A549 (cell line): ENCODE data around the gene RELT.

Experiments
- EP300 ChIP-seq, 2 experiments: fragments of >200 bp; sonication (Bioruptor Twin); formaldehyde crosslinking; IDR thresholded peaks; 2 replicates in 1 of 2; 3 replicates in 1 of 2; pipeline ENCODE4 v1.6.1; 2016 to 2017
- HDAC2 ChIP-seq: fragments of 200-600 bp; sonication (generic); IDR thresholded peaks from 2 replicates; pipeline ENCODE4 v1.6.1; 2016
- RAD21 ChIP-seq, 2 experiments: fragments of >200 bp in 1 of 2; sonication (Bioruptor Twin) in 1 of 2; formaldehyde crosslinking in 1 of 2; IDR thresholded peaks in 1 of 2; conservative IDR thresholded peaks in 1 of 2; 2 replicates in 1 of 2; 3 replicates in 1 of 2; pipeline ENCODE4 v1.6.1; 2012 to 2018; ENCODE audit warnings: inconsistent platforms in 1 of 2
- SMC3 ChIP-seq: fragments of >200 bp; sonication (Bioruptor Twin); formaldehyde crosslinking; IDR thresholded peaks from 3 replicates; pipeline ENCODE4 v1.6.1; 2018; ENCODE audit warnings: inconsistent platforms
- TF ChIP-seq, protein P1 (sequence below): fragments of 150-350 bp; IDR thresholded peaks from 2 replicates; pipeline ENCODE4 v1.6.1; 2014; ENCODE audit warnings: low read depth, mild to moderate bottlenecking, low read length
- TF ChIP-seq, protein P2 (sequence below): fragments of >200 bp; sonication (Bioruptor Twin); formaldehyde crosslinking; IDR thresholded peaks from 3 replicates; pipeline ENCODE4 v1.5.1; 2016

DNA sequence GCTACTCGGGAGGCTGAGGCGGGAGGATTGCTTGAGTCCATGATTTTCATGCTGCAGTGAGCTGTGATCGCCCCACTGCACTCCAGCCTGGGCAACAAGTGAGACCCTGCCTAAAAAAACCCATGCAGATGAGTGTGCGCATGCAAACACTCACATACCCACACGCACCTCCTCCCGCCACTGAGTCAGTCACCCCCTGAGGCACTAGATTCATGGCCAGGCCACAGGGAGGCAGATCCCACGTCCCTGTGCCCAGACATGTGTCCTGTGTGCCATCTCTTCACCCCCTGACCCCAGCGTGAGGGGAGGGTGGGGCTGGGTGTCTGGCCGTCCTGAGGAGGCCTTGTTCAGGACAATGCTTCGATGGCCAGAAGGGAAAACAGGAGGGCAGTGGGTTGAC, 15.5 kb downstream of the RELT start:
- no peak for TF ChIP-seq SMC3
- no peak for TF ChIP-seq RAD21 (conservative IDR thresholded peaks at IDR 0.05 in 1 of 2, IDR thresholded peaks at IDR 0.05 in 1 of 2)
- TF ChIP-seq EP300 (IDR thresholded peaks at IDR 0.05): no peak
- TF ChIP-seq, protein P1, sequence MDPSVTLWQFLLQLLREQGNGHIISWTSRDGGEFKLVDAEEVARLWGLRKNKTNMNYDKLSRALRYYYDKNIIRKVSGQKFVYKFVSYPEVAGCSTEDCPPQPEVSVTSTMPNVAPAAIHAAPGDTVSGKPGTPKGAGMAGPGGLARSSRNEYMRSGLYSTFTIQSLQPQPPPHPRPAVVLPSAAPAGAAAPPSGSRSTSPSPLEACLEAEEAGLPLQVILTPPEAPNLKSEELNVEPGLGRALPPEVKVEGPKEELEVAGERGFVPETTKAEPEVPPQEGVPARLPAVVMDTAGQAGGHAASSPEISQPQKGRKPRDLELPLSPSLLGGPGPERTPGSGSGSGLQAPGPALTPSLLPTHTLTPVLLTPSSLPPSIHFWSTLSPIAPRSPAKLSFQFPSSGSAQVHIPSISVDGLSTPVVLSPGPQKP: no peak
- TF ChIP-seq HDAC2: no peak
- TF ChIP-seq, protein P2, sequence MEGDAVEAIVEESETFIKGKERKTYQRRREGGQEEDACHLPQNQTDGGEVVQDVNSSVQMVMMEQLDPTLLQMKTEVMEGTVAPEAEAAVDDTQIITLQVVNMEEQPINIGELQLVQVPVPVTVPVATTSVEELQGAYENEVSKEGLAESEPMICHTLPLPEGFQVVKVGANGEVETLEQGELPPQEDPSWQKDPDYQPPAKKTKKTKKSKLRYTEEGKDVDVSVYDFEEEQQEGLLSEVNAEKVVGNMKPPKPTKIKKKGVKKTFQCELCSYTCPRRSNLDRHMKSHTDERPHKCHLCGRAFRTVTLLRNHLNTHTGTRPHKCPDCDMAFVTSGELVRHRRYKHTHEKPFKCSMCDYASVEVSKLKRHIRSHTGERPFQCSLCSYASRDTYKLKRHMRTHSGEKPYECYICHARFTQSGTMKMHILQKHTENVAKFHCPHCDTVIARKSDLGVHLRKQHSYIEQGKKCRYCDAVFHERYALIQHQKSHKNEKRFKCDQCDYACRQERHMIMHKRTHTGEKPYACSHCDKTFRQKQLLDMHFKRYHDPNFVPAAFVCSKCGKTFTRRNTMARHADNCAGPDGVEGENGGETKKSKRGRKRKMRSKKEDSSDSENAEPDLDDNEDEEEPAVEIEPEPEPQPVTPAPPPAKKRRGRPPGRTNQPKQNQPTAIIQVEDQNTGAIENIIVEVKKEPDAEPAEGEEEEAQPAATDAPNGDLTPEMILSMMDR: no peak
